T-helper 17 cell (primary cell): ENCODE data around the gene DEFB114. TPM values are rescaled to one million over a fixed set of nuclear protein-coding genes. Genes with fewer than 3 reads are reported as not detected.

Experiments
- ATAC-seq: fragments of 150-1000 bp; cut with Tn5 transposase; 2 replicates; pipeline ENCODE4 v1.10.0; 2021; ENCODE audit warnings: mild to moderate bottlenecking, moderate library complexity
- DNase-seq, 3 donors: peaks; one replicate each; pipeline versions ENCODE4 v3.0.0 to v3.0.0-alpha.2; 2020 to 2021
- H3K9me3 ChIP-seq: one replicate; pipeline ENCODE4 v1.7.0; 2013; ENCODE audit warnings: low read length, mild to moderate bottlenecking; ENCODE audit not compliant: control insufficient read depth, poor library complexity, severe bottlenecking
- H3K27ac Mint-ChIP-seq: one replicate; pipeline ENCODE4 v1.8.0; 2022; ENCODE audit warnings: mild to moderate bottlenecking, moderate library complexity, mixed read lengths
- H3K27me3 Mint-ChIP-seq: one replicate; pipeline ENCODE4 v1.8.0; 2022; ENCODE audit warnings: mixed read lengths
- H3K36me3 Mint-ChIP-seq: one replicate; pipeline ENCODE4 v1.8.0; 2022; ENCODE audit warnings: low read depth, mixed read lengths
- H3K4me1 Mint-ChIP-seq: one replicate; pipeline ENCODE4 v1.8.0; 2022; ENCODE audit warnings: mild to moderate bottlenecking, mixed read lengths
- H3K4me3 Mint-ChIP-seq: one replicate; pipeline ENCODE4 v1.8.0; 2022; ENCODE audit warnings: mild to moderate bottlenecking, moderate library complexity, mixed read lengths
- total RNA-seq, 4 donors: library from RNA in 2 of 4; stranded (reverse) in 2 of 4; gene quantifications; one replicate each; pipeline ENCODE4 v1.2.3 and lab custom pipeline; 2022 to 2026

Gene DEFB114, protein sequence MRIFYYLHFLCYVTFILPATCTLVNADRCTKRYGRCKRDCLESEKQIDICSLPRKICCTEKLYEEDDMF
- not detected for total RNA-seq
- 0 reads per million in 2 donors for total RNA-seq (lab: John Stamatoyannopoulos, UW)

DNA sequence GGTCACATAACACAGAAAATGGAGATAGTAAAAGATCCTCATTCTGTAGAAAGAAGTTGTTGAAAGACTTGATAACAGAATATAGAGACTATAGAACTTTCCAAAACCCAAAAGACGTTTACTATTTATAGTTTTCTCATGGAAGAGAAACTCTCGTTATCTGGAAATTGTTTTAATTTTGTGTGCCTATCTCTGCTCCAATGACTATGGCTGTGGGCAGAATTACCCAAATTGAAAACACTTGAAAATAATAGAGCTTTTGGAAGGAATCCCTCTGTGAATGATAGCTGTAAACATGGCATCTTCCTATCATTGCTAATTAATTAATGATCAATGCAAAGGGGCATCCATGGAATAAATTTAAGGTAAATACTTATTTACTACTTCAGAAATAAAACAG, at the start of gene DEFB114:
TSS of gene DEFB114 (minus strand) at position 101 of the 400 bp plus-strand sequence. CDS start at position 42, 59 bp downstream.
- Mint-ChIP-seq H3K27me3 (no peaks in the 10 kb centered on the region), H3K36me3 (no peaks in the 10 kb centered on the region), H3K27ac (no peak within 1 kb of the TSS), H3K4me1 (no peaks in the 10 kb centered on the region), H3K4me3 (no peak within 1 kb of the TSS)
- H3K9me3 ChIP-seq: no peaks in the 10 kb centered on the region
- no peak for DNase-seq
- no peak for ATAC-seq

DNA sequence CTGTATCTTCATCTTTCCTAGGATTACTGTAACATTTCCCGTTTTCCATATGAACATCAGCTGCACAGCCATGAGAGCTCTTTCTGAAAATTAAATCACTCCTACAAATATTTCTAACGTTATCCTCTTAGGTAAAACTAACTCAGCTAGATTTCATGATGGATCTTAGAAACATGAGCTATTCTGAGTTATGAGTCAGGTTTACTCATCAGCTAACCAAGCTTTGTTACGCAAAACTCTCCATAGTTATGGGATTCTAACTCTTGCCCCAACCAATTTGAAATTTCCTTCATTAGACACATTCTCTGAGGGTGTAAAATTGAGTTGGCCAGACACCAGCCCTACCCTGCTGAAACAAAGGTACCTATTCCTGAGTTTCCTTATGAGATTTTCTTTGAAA, 43.9 kb upstream of the DEFB114 start:
- DNase-seq: no peak
- no peaks in the 10 kb centered on the region for H3K9me3 ChIP-seq
- Mint-ChIP-seq H3K27me3 (no peaks in the 10 kb centered on the region), H3K27ac (no peak overlapping the region), H3K36me3 (no peaks in the 10 kb centered on the region), H3K4me3 (no peak overlapping the region), H3K4me1 (no peaks in the 10 kb centered on the region)
- ATAC-seq: no peak

DNA sequence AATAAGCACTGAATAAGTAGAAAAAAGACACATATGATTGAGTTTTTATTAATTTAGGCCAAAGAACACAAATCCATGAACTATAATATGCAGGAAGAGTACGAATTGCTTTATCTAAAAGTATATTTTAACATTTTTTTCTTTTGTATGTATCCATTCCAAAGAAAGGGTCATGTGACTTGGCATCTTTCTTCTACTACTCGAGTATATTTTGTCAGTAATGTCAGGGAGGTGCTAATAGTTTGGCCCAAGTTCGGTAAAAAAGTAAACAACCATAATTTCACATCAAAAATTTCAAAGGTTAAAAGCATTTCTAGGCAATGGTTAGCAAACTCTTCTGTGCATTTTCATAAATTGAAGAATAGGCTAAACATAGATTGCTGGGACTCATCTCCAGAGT, 39.2 kb upstream of the DEFB114 start:
- Mint-ChIP-seq H3K36me3 (no peaks in the 10 kb centered on the region), H3K4me1 (no peaks in the 10 kb centered on the region), H3K27me3 (no peaks in the 10 kb centered on the region), H3K27ac (no peak overlapping the region), H3K4me3 (no peak overlapping the region)
- H3K9me3 ChIP-seq: no peaks in the 10 kb centered on the region
- ATAC-seq (no peak), DNase-seq (no peak)

DNA sequence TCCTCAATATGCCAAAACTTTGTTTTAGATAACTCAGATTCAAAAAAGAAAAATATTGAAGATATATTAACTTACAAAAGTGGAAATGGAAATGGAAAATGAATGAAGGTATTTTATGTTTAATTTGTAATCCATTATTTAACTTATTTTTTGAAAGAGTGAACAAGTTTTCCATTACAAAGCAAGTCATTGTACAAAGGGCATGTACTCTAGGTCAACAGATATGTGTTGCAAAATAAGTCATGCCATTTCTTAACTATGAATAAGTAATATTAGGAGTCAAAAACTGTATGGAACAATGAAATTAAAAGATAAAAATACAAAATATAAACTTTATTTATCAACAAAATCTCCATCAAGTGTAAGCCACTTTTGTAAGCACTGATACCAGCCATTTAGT, 31.3 kb upstream of the DEFB114 start:
- Mint-ChIP-seq H3K27me3 (no peaks in the 10 kb centered on the region), H3K4me1 (no peaks in the 10 kb centered on the region), H3K36me3 (no peaks in the 10 kb centered on the region), H3K4me3 (no peak overlapping the region), H3K27ac (no peak overlapping the region)
- DNase-seq (no peak), ATAC-seq (no peak)
- H3K9me3 ChIP-seq: no peaks in the 10 kb centered on the region

DNA sequence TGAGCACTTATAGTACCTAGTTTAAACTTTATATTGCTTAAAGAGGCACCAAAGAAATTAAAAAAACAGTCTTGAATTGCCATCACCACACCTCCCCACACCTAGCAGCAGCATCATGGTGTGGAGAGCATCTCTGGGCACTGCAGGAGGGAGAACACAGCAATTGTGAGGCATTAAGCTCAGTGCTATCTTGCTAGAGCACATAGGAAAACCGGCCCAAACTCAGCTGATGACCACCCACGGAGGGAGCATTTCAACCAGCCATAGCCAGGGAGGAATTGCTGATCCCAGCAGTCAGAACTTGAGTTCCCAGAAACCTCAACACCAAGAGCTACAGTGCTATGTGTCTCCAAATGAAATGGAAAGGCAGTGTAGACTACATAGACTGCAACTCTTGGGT, 24.9 kb upstream of the DEFB114 start:
- Mint-ChIP-seq H3K36me3 (no peaks in the 10 kb centered on the region), H3K27ac (no peak overlapping the region), H3K4me3 (no peak overlapping the region), H3K27me3 (no peaks in the 10 kb centered on the region), H3K4me1 (no peaks in the 10 kb centered on the region)
- no peaks in the 10 kb centered on the region for H3K9me3 ChIP-seq
- ATAC-seq (no peak), DNase-seq (no peak)

DNA sequence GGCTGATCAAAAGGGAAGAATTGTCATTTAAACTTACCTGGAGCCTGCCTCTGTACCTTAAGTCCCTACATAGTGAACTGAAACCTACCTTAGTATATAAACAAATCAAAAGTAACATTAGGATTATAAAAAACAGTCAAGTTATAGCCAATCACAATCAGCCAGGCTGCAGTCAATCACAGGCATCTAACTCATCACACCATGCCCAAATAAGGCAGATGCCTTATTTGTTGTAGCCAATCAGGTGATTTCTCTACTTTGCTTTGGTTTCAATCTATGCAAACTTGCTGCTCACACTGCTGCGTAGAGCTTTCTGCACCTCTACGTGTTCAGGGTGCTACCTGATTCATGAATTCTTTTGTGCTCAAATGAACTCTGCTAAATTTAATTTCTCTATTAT, 23.8 kb upstream of the DEFB114 start:
- H3K27me3 Mint-ChIP-seq: no peaks in the 10 kb centered on the region
- H3K4me3 Mint-ChIP-seq: no peak overlapping the region
- no peak for ATAC-seq
- H3K9me3 ChIP-seq: no peaks in the 10 kb centered on the region
- H3K27ac Mint-ChIP-seq: no peak overlapping the region
- no peaks in the 10 kb centered on the region for H3K36me3 Mint-ChIP-seq
- no peaks in the 10 kb centered on the region for H3K4me1 Mint-ChIP-seq
- no peak for DNase-seq

DNA sequence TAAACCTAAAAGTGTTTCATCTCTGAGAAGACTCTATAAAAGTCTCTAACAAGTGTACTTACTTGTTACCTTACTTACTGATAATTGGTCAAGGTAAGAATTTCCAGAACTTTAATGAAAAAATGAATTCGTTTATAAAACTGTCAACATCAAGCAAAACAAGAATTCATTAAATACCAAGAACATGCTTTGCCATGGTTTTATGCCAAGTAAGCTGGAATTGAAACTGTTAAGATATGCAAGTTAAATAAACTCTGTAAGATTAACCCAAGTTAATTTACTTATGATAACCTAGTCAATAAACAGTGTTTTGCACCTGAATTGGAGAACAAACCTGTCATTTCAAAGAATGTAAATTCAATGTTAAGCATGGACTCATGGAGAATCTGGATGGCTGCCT, 22.6 kb upstream of the DEFB114 start:
- H3K9me3 ChIP-seq: peaks cover 3% of the 10 kb centered on the region
- ATAC-seq: no peak
- Mint-ChIP-seq H3K27me3 (no peaks in the 10 kb centered on the region), H3K4me3 (no peak overlapping the region), H3K4me1 (no peaks in the 10 kb centered on the region), H3K36me3 (no peaks in the 10 kb centered on the region), H3K27ac (no peak overlapping the region)
- DNase-seq: no peak

DNA sequence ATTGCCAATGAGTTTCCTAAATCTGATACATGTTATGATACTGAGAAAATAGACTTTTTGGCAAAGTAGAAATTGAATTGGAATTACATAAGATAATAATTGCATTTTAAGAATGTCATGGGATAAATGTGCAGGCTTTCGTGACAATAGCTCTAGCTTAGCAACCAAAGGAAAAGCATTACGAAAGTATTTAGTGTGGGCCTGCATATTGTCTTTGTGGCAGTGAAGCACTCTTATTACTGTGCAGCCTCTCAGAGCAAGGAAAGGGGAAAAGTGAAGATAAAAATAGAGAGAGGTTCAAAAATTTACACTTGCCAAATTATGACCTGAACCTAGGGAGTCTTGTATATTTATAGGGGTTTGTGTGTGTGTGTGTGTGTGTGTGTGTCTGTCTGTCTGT, 18.1 kb upstream of the DEFB114 start:
- Mint-ChIP-seq H3K27ac (no peak overlapping the region), H3K4me1 (no peaks in the 10 kb centered on the region), H3K36me3 (no peaks in the 10 kb centered on the region), H3K4me3 (no peak overlapping the region), H3K27me3 (no peaks in the 10 kb centered on the region)
- no peak for ATAC-seq
- peaks cover 3% of the 10 kb centered on the region for H3K9me3 ChIP-seq
- DNase-seq: no peak

DNA sequence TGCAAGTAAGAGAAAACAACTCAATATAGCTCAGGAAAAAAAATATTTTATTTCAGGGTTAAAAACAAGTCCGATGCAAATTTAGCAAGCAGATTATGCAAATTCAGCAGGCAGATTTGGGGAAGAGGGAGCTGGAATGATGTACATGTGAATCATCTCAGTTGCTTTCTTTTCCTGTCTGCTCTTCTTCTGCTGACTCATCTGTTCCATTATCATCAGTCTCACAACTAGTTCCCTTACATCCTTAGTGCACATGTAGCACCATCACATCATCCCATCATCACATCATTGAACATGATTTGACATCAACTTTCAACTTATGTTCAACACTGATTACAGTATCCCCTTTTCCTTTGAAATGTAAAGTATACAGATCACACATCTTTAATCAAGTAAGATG, 16.9 kb upstream of the DEFB114 start:
- H3K4me1 Mint-ChIP-seq: no peaks in the 10 kb centered on the region
- DNase-seq: no peak
- ATAC-seq: no peak
- no peak overlapping the region for H3K27ac Mint-ChIP-seq
- no peak overlapping the region for H3K4me3 Mint-ChIP-seq
- peaks cover 3% of the 10 kb centered on the region for H3K9me3 ChIP-seq
- H3K27me3 Mint-ChIP-seq: no peaks in the 10 kb centered on the region
- H3K36me3 Mint-ChIP-seq: no peaks in the 10 kb centered on the region

DNA sequence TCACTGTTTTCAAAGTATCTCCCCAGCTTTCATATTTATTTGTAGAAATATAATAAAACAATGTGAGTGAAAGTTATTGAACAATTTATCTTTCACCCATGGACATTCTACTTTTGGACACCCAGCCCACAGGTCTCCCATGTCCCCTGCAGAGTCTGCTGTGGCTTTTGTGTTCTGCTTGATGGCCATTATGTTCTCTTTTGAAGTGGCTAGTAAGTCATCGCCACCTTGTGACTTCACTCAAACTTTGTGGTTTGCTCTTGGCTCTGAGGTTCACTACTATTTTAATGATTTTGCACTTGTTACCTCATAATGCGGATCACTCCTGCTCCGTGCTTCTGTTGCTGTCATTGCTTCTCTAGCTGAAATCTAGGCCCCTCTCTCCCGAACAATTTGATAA, 15.6 kb upstream of the DEFB114 start:
- H3K4me1 Mint-ChIP-seq: no peaks in the 10 kb centered on the region
- no peak for ATAC-seq

DNA sequence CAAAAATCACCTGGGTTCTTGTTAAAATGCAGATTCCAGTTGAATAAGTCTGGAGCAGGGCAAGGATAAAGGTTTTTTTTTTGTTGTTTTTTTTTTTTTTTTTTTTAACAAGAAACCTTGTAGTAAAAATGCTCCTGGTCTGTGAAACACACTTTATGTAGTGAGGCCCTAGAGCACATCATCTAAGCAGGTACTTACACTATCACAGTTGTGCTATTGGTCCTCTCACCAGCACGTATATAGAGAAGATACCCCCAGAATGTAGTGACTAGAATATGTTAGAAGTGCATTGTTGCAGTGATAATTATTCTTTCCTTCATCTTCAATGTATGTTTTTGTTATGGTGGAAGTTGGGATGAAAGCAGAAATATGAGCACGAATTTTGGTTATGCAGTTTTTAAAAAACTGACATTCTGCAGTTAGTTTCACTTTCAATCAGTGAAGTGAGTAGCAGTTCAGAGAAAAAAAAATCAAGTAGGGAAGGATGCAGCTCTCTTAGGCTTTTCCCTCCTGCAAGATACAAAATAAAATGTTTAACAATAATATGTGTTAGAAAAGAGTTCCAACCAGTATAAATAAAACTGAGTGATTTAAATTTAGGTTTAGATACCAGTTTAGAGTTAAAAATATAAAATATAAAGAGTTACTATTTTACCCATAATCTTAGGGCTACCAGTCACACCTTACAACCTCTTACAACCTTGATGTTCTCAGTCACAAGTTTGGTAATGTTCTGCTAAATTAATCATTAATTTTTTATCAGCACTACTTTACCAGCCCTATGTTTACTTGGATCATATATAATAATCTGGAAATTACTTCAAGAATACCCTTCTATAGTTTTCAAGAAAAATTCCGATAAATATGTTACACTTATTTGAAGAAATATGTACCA, 14.6 kb upstream of the DEFB114 start:
- ATAC-seq: no peak
- Mint-ChIP-seq H3K4me1 (no peaks in the 10 kb centered on the region), H3K36me3 (no peaks in the 10 kb centered on the region), H3K4me3 (peak overlapping the region; percentile 10), H3K27me3 (no peaks in the 10 kb centered on the region), H3K27ac (no peak overlapping the region)
- no peak for DNase-seq
- peaks cover 3% of the 10 kb centered on the region for H3K9me3 ChIP-seq

More for the DNA sequence above, 15.6 kb upstream of the DEFB114 start:
- Mint-ChIP-seq H3K27ac (no peak overlapping the region), H3K36me3 (no peaks in the 10 kb centered on the region), H3K4me3 (no peak overlapping the region), H3K27me3 (no peaks in the 10 kb centered on the region)
- no peak for DNase-seq
- H3K9me3 ChIP-seq: peaks cover 3% of the 10 kb centered on the region

DNA sequence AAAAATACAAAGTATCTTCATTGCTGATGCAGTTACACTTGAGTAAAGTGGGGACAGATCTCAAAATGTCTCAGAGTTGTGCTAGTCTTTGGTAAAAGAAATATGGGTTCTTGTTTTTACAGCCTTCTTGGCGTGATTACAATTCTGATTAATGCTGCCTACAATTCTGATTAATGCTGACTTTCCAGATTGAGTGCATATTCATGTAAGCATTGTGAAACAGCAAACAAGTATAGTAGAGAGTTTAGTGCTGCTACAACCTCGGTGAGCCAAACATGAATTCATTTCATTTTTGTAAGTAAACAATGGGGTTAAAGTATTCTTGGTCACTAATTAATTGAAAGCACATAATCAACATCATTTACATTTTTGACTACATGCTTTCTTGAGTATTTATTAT, 5.6 kb upstream of the DEFB114 start, which contains the start of gene DEFB113:
TSS of gene DEFB113 (minus strand) at position 21 of the 400 bp plus-strand sequence. CDS start at position 21, 0 bp downstream.
- ATAC-seq (no peak), DNase-seq (no peak)
- H3K27me3 Mint-ChIP-seq: no peaks in the 10 kb centered on the region
- H3K4me3 Mint-ChIP-seq: no peak within 1 kb of the TSS
- no peaks in the 10 kb centered on the region for H3K4me1 Mint-ChIP-seq
- no peaks in the 10 kb centered on the region for H3K36me3 Mint-ChIP-seq
- H3K27ac Mint-ChIP-seq: no peak within 1 kb of the TSS
- no peaks in the 10 kb centered on the region for H3K9me3 ChIP-seq

DNA sequence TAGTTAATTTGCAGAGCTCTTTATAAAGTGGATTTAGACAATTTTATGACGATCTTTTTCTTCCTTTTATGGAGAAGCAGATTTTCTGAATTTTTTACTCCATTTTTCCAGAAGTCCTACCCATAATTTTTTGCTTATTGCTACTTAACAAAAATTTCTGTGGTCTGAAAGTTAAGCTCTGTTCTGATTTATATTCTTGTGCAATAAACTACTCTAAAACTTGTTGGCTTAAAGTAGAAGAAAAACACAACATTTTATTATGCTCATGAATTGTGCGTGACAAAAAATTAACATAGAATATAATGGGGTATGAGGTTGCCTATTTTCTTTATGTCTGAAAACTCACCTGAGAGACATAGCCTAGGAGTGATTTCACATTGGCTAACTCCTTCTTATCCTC, 2.9 kb upstream of the DEFB114 start:
- Mint-ChIP-seq H3K4me3 (no peak overlapping the region), H3K27ac (no peak overlapping the region), H3K4me1 (no peaks in the 10 kb centered on the region), H3K27me3 (no peaks in the 10 kb centered on the region), H3K36me3 (no peaks in the 10 kb centered on the region)
- DNase-seq: no peak
- ATAC-seq: no peak
- no peaks in the 10 kb centered on the region for H3K9me3 ChIP-seq

DNA sequence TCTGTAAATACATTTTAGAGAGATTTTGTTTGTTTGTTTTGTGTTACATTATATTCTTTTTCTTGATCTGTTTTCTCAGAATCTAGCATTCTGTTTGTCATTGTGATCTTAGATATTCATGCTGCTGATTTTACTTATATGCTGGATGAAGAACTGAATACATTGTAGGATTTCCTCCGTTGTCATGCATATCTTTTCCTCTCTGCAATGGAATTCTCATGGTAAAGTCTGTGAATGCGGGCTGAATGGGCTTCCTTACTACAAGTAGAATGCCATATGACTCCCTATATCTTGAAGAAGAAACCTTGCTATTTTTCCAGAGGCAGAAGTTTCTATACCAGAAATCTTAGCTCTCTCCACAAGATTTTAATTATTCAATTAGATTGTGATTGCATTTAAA, 2.4 kb upstream of the DEFB114 start:
- DNase-seq (no peak), ATAC-seq (no peak)
- no peak overlapping the region for H3K27ac Mint-ChIP-seq
- H3K36me3 Mint-ChIP-seq: no peaks in the 10 kb centered on the region
- H3K9me3 ChIP-seq: no peaks in the 10 kb centered on the region
- no peak overlapping the region for H3K4me3 Mint-ChIP-seq
- H3K4me1 Mint-ChIP-seq: no peaks in the 10 kb centered on the region
- no peaks in the 10 kb centered on the region for H3K27me3 Mint-ChIP-seq
